Osteoblast (primary cell): ENCODE data around the gene TDRD3. TPM values are rescaled to one million over a fixed set of nuclear protein-coding genes. Genes with fewer than 3 reads are reported as not detected.

Experiments
- DNase-seq: peaks from one replicate; pipeline ENCODE4 v3.0.0; 2011; ENCODE audit warnings: low spot score, mixed read lengths; ENCODE audit not compliant: insufficient read length; ENCODE audit errors: missing footprints
- H2AFZ ChIP-seq: 2 replicates; pipeline ENCODE4 v1.6.0; 2011; ENCODE audit warnings: mild to moderate bottlenecking, low read length
- H3K27ac ChIP-seq: 2 replicates; pipeline ENCODE4 v1.5.1; 2011; ENCODE audit warnings: mild to moderate bottlenecking, low read depth, low read length, moderate library complexity
- H3K27me3 ChIP-seq: 2 replicates; pipeline ENCODE4 v1.6.0; 2012; ENCODE audit warnings: mild to moderate bottlenecking, control low read depth, inconsistent platforms, low read length, moderate library complexity; ENCODE audit not compliant: insufficient read depth
- H3K36me3 ChIP-seq: 2 replicates; pipeline ENCODE4 v1.5.1; 2011; ENCODE audit warnings: mild to moderate bottlenecking, low read length, control low read depth, moderate library complexity; ENCODE audit not compliant: insufficient read depth
- H3K4me1 ChIP-seq: 2 replicates; pipeline ENCODE4 v1.5.1; 2011; ENCODE audit warnings: mild to moderate bottlenecking, low read length, control low read depth, moderate library complexity; ENCODE audit not compliant: insufficient read depth
- H3K4me2 ChIP-seq: 2 replicates; pipeline ENCODE4 v1.6.0; 2011; ENCODE audit warnings: mild to moderate bottlenecking, low read length; ENCODE audit not compliant: insufficient read depth
- H3K4me3 ChIP-seq: fragments of 200-600 bp; sonication (generic); 3 replicates; pipeline ENCODE4 v1.5.1; 2012; ENCODE audit warnings: mild to moderate bottlenecking, low read length, inconsistent platforms; ENCODE audit not compliant: insufficient read depth
- H3K79me2 ChIP-seq: 2 replicates; pipeline ENCODE4 v1.6.0; 2012; ENCODE audit warnings: mild to moderate bottlenecking, low read length, control low read depth, inconsistent platforms; ENCODE audit not compliant: insufficient read depth
- H3K9me3 ChIP-seq: 2 replicates; pipeline ENCODE4 v1.5.1; 2011; ENCODE audit warnings: low read depth, low read length, control low read depth
- H4K20me1 ChIP-seq: 2 replicates; pipeline ENCODE4 v1.6.0; 2012; ENCODE audit warnings: mild to moderate bottlenecking, low read length, control low read depth; ENCODE audit not compliant: insufficient read depth
- total RNA-seq: library from RNA; depleted of rRNA; stranded (reverse); fragments of >200 nt; gene quantifications from 2 replicates; pipeline ENCODE4 v1.2.3, GENCODE V29; 2012
- TF ChIP-seq, protein P1 (sequence below): IDR thresholded peaks from 2 replicates; pipeline ENCODE4 v1.5.1; 2011; ENCODE audit warnings: mild to moderate bottlenecking, low read depth, low read length, moderate library complexity; ENCODE audit errors: extremely low read depth

TDRD3 gene
- total RNA-seq, 1 donor = 33.7 TPM

DNA sequence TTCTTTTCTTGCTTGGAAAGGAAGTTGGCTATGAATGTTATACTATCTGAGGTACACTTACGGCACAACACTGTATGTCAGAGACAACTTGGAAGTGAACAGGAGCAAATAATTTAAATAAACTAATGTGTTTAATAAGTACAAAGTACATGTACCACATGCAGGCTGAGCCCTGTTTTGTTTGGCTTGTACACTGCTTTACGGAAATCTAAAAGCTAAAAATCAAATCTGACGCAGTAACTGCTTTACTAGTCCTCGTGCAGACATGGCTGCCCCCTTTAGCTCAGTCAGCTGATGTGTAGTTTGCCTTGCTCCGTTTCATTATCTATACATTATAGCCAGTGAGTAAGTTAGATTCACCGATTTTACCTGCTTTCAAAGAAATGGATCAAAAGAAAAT is 36.5 kb downstream of the TDRD3 start:
- Histone ChIP-seq H3K79me2 (peaks cover 3% of the 10 kb centered on the region), H4K20me1 (no peaks in the 10 kb centered on the region), H3K4me2 (no peak overlapping the region), H3K27me3 (no peaks in the 10 kb centered on the region), H2AFZ (no peak overlapping the region), H3K4me3 (no peak overlapping the region), H3K36me3 (no peaks in the 10 kb centered on the region), H3K4me1 (no peaks in the 10 kb centered on the region), H3K27ac (no peak overlapping the region), H3K9me3 (no peaks in the 10 kb centered on the region)
- TF ChIP-seq, protein P1, sequence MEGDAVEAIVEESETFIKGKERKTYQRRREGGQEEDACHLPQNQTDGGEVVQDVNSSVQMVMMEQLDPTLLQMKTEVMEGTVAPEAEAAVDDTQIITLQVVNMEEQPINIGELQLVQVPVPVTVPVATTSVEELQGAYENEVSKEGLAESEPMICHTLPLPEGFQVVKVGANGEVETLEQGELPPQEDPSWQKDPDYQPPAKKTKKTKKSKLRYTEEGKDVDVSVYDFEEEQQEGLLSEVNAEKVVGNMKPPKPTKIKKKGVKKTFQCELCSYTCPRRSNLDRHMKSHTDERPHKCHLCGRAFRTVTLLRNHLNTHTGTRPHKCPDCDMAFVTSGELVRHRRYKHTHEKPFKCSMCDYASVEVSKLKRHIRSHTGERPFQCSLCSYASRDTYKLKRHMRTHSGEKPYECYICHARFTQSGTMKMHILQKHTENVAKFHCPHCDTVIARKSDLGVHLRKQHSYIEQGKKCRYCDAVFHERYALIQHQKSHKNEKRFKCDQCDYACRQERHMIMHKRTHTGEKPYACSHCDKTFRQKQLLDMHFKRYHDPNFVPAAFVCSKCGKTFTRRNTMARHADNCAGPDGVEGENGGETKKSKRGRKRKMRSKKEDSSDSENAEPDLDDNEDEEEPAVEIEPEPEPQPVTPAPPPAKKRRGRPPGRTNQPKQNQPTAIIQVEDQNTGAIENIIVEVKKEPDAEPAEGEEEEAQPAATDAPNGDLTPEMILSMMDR = no peak
- no peak for DNase-seq

DNA sequence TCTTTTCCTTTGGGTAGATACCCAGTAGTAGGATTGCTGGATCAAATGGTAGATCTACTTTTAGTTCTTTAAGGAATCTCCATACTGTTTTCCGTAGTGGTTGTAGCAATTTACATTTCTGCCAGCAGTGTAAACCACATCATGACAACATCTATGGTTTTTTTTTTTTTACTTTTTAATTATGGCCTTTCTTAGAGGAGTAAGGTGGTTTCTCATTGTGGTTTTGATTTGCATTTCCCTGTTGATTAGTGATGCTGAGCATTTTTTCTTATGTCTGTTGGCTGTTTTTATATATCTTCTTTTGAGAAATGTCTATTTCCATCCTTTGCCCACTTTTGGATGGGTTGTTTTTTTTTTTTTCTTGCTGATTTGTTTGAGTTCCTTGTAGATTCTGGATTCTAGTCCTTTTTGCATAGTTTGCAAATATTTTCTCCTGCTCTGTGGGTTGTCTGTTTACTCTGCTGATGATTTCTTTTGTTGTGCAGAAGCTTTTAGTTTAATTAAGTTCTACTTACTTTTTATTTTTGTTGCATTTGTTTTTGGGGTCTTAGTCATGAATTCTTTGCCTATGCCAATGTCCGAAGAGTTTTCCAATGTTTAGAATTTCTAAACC is 38.8 kb downstream of the TDRD3 start:
- H3K9me3 ChIP-seq = no peaks in the 10 kb centered on the region
- no peaks in the 10 kb centered on the region for H3K4me1 ChIP-seq
- peaks cover 3% of the 10 kb centered on the region for H3K79me2 ChIP-seq
- no peaks in the 10 kb centered on the region for H4K20me1 ChIP-seq
- H3K27ac ChIP-seq = no peak overlapping the region
- DNase-seq = no peak
- H3K36me3 ChIP-seq = no peaks in the 10 kb centered on the region
- H3K4me2 ChIP-seq = no peak overlapping the region
- TF ChIP-seq, protein P1 = no peak
- H3K27me3 ChIP-seq = no peaks in the 10 kb centered on the region
- no peak overlapping the region for H2AFZ ChIP-seq
- H3K4me3 ChIP-seq = no peak overlapping the region

DNA sequence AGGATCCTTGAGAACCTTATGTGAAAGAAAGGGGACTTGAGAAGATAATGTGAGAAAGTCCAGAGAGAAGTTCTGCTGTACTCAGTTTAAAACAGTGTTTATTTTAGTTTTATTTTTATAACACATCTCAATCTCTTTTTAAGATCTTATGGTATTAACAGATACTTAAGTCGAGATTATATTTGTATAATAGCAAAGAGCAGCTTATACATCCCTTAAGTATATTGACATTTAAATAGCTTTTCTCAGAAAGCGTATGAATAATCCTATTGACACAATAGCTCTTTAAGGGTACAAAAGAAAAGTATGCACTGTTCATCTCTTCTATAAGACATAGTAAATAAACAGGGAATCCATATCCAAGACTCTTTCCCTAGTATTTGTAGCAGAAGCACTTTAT is 42.2 kb downstream of the TDRD3 start:
- Histone ChIP-seq H3K36me3 (no peaks in the 10 kb centered on the region), H3K27ac (no peak overlapping the region), H3K4me1 (no peaks in the 10 kb centered on the region), H2AFZ (no peak overlapping the region), H3K27me3 (no peaks in the 10 kb centered on the region), H3K4me3 (no peak overlapping the region), H3K4me2 (no peak overlapping the region), H4K20me1 (no peaks in the 10 kb centered on the region), H3K9me3 (no peaks in the 10 kb centered on the region), H3K79me2 (peaks cover 3% of the 10 kb centered on the region)
- TF ChIP-seq, protein P1 = no peak
- no peak for DNase-seq

DNA sequence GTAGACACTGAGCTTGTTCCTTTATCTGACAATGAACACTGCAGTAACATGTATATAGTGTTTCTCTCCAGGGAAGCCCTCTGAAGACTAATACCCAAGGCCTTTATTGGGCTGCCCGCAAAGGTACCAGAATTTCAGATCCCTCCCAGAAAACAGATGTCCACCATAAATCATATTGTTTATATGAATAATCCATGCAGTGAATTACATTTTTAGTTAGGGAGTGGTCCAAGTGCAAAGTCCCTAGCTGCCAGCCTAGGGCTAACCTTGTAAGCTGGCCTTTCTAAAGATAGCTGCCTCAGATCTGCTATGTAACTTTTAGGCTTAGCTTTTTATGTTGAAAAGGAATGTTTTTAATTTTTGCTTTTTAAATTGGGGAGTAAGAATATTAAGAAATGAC is 44.7 kb downstream of the TDRD3 start:
- no peak for DNase-seq

More for the DNA sequence above, 44.7 kb downstream of the TDRD3 start:
- H4K20me1 ChIP-seq = no peaks in the 10 kb centered on the region
- no peaks in the 10 kb centered on the region for H3K9me3 ChIP-seq
- H3K27me3 ChIP-seq = no peaks in the 10 kb centered on the region
- no peak overlapping the region for H2AFZ ChIP-seq
- H3K4me2 ChIP-seq = no peak overlapping the region
- H3K36me3 ChIP-seq = no peaks in the 10 kb centered on the region
- H3K4me1 ChIP-seq = no peaks in the 10 kb centered on the region
- H3K79me2 ChIP-seq = no peaks in the 10 kb centered on the region
- H3K4me3 ChIP-seq = no peak overlapping the region
- TF ChIP-seq, protein P1 = no peak
- no peak overlapping the region for H3K27ac ChIP-seq
